Lower leg skin (tissue), 3 donors: ENCODE measurements around the gene VPS54.

ENCODE experiments used
- POLR2A ChIP-seq, 2 donors: fragments of 450-650 bp; IDR thresholded peaks; one replicate each; pipeline ENCODE4 v1.6.1; 2016 to 2017; ENCODE audit warnings: antibody characterized with exemption in 2 of 2, mild to moderate bottlenecking in 1 of 2, moderate library complexity in 1 of 2
- TF ChIP-seq, protein P1 (sequence below), 3 donors: fragments of 450-650 bp; IDR thresholded peaks; one replicate each; pipeline ENCODE4 v1.5.1; 2016; ENCODE audit warnings: antibody characterized with exemption in 3 of 3, mild to moderate bottlenecking in 3 of 3, moderate library complexity in 2 of 3

DNA sequence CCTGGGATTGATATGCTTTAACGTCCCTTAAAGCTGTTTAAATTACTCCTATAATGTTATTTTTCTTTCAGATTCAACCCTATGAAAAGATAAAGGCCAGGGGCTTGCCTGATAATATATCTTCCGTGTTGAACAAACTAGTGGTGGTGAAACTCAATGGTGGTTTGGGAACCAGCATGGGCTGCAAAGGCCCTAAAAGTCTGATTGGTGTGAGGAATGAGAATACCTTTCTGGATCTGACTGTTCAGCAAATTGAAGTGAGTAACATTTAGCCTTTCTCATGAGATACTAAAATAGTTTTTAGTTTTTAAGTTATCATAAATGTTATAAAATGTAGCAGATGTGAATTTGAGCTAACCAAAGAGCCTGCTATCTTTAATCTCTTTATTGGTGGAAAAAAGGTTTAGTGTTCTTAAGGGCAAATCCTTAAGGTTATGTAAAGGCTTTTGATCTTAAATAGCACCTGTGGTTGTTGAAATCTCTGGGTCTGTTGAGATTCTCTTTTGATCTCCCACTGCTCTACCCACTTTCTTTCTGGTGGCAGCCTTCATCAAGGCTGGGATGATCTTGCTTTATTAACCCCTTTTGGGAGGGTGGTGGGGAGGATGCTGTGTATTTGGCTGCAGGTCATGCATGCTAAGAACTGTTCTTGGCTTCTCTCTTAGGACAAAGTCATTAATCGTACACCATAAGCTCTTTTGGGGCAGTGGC is 136.7 kb downstream of the VPS54 start:
- TF ChIP-seq, protein P1, sequence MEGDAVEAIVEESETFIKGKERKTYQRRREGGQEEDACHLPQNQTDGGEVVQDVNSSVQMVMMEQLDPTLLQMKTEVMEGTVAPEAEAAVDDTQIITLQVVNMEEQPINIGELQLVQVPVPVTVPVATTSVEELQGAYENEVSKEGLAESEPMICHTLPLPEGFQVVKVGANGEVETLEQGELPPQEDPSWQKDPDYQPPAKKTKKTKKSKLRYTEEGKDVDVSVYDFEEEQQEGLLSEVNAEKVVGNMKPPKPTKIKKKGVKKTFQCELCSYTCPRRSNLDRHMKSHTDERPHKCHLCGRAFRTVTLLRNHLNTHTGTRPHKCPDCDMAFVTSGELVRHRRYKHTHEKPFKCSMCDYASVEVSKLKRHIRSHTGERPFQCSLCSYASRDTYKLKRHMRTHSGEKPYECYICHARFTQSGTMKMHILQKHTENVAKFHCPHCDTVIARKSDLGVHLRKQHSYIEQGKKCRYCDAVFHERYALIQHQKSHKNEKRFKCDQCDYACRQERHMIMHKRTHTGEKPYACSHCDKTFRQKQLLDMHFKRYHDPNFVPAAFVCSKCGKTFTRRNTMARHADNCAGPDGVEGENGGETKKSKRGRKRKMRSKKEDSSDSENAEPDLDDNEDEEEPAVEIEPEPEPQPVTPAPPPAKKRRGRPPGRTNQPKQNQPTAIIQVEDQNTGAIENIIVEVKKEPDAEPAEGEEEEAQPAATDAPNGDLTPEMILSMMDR (IDR thresholded peaks at IDR 0.05), result no peak
- no peak for TF ChIP-seq POLR2A (IDR thresholded peaks at IDR 0.05)
